Neural cell (in vitro differentiated cells): ENCODE measurements around the gene UBR7. TPM values are rescaled to one million over a fixed set of nuclear protein-coding genes. Genes with fewer than 3 reads are reported as not detected.

ENCODE experiments used
- H2AFZ ChIP-seq: fragments of 200-600, 300-800 bp; sonication (generic), shearing (Covaris generic); 2 replicates; pipeline ENCODE4 v1.6.0; 2014; ENCODE audit warnings: low read depth, mild to moderate bottlenecking, antibody characterized with exemption, low read length, moderate library complexity
- H3F3A ChIP-seq: fragments of 200-600 bp; shearing (Covaris generic); 2 replicates; pipeline ENCODE4 v1.6.1; 2016; ENCODE audit warnings: mild to moderate bottlenecking, moderate library complexity, mixed read lengths, antibody characterized with exemption, low read length; ENCODE audit not compliant: insufficient read depth, poor library complexity, severe bottlenecking
- H3K27ac ChIP-seq: fragments of 200-600, 300-800 bp; sonication (generic), shearing (Covaris generic); 2 replicates; pipeline ENCODE4 v1.5.1; 2014; ENCODE audit warnings: mild to moderate bottlenecking, low read length, moderate library complexity
- H3K27me3 ChIP-seq: fragments of 300-800, 200-600 bp; sonication (generic), shearing (Covaris generic); 2 replicates; pipeline ENCODE4 v1.6.0; 2014; ENCODE audit warnings: mild to moderate bottlenecking, low read depth, low read length, moderate library complexity; ENCODE audit not compliant: insufficient read depth
- H3K36me3 ChIP-seq: fragments of 300-800, 200-600 bp; sonication (generic), shearing (Covaris generic); 2 replicates; pipeline ENCODE4 v1.5.1; 2014; ENCODE audit warnings: mild to moderate bottlenecking, antibody characterized with exemption, low read length, moderate library complexity; ENCODE audit not compliant: insufficient read depth
- H3K4me2 ChIP-seq: fragments of 300-800, 200-600 bp; sonication (generic), shearing (Covaris generic); 2 replicates; pipeline ENCODE4 v1.6.0; 2014; ENCODE audit warnings: mild to moderate bottlenecking, low read length
- H3K4me3 ChIP-seq: fragments of 300-800, 200-600 bp; sonication (generic), shearing (Covaris generic); 2 replicates; pipeline ENCODE4 v1.5.1; 2014; ENCODE audit warnings: mild to moderate bottlenecking, low read length, moderate library complexity
- H3K79me2 ChIP-seq: fragments of 200-600 bp; shearing (Covaris generic); replicated peaks from 2 replicates; pipeline ENCODE4 v1.6.0; 2014; ENCODE audit warnings: mild to moderate bottlenecking, low read length, moderate library complexity; ENCODE audit not compliant: insufficient read depth
- H3K9ac ChIP-seq: fragments of 300-800, 200-600 bp; sonication (generic), shearing (Covaris generic); 2 replicates; pipeline ENCODE4 v1.6.1; 2016; ENCODE audit warnings: mild to moderate bottlenecking, low read length, mixed read lengths
- H3K9me2 ChIP-seq: fragments of 200-600 bp; shearing (Covaris generic); 2 replicates; pipeline ENCODE4 v1.6.1; 2016; ENCODE audit warnings: mild to moderate bottlenecking, low read length, mixed read lengths; ENCODE audit not compliant: insufficient read depth
- H3K9me3 ChIP-seq: fragments of 200-600, 300-800 bp; sonication (generic), shearing (Covaris generic); 2 replicates; pipeline ENCODE4 v1.6.1; 2016; ENCODE audit warnings: mild to moderate bottlenecking, mixed run types, low read length, moderate library complexity, mixed read lengths
- H4K20me1 ChIP-seq: fragments of 200-600 bp; shearing (Covaris generic); 2 replicates; pipeline ENCODE4 v1.6.1; 2016; ENCODE audit warnings: mild to moderate bottlenecking, mixed run types; ENCODE audit not compliant: insufficient read depth
- CTCF ChIP-seq: fragments of 450-650 bp; IDR thresholded peaks from 2 replicates; pipeline ENCODE4 v1.5.1; 2014; ENCODE audit warnings: antibody characterized with exemption, mild to moderate bottlenecking, moderate library complexity; ENCODE audit not compliant: poor library complexity, severe bottlenecking
- EP300 ChIP-seq: fragments of 450-650 bp; conservative IDR thresholded peaks from 2 replicates; pipeline ENCODE4 v1.6.1; 2014; ENCODE audit warnings: antibody characterized with exemption, mild to moderate bottlenecking, moderate library complexity; ENCODE audit not compliant: poor library complexity, severe bottlenecking
- MXI1 ChIP-seq: fragments of 450-650 bp; conservative IDR thresholded peaks from 2 replicates; pipeline ENCODE4 v1.6.1; 2014; ENCODE audit warnings: antibody characterized with exemption, mild to moderate bottlenecking; ENCODE audit not compliant: poor library complexity, severe bottlenecking
- POLR2AphosphoS5 ChIP-seq: IDR thresholded peaks from 2 replicates; pipeline ENCODE4 v1.6.1; 2012
- RAD21 ChIP-seq: fragments of 450-650 bp; conservative IDR thresholded peaks from 2 replicates; pipeline ENCODE4 v1.6.1; 2014; ENCODE audit warnings: antibody characterized with exemption, mild to moderate bottlenecking, moderate library complexity
- REST ChIP-seq: IDR thresholded peaks from 2 replicates; pipeline ENCODE4 v1.6.1; 2012; ENCODE audit warnings: borderline replicate concordance
- SMC3 ChIP-seq: fragments of 450-650 bp; conservative IDR thresholded peaks from 2 replicates; pipeline ENCODE4 v1.6.1; 2014; ENCODE audit warnings: antibody characterized with exemption, mild to moderate bottlenecking, moderate library complexity; ENCODE audit not compliant: poor library complexity
- TAF1 ChIP-seq: IDR thresholded peaks from 2 replicates; pipeline ENCODE4 v1.6.1; 2012; ENCODE audit warnings: low read depth
- polyA plus RNA-seq: library from polyadenylated mRNA; depleted of rRNA; stranded (reverse); fragments of >200 nt; gene quantifications from 2 replicates; pipeline ENCODE4 v1.2.3, GENCODE V29; 2014

UBR7 gene
- polyA plus RNA-seq, 1 donor from 2014 or later = 34.8 TPM

GRCh38 chr14:93262446-93262845 is 55.4 kb downstream of the UBR7 start:
- H3K4me2 ChIP-seq = no peak overlapping the region
- no peak overlapping the region for H3K27ac ChIP-seq
- peaks cover 6% of the 10 kb centered on the region for H3K36me3 ChIP-seq
- H3K27me3 ChIP-seq = no peaks in the 10 kb centered on the region
- no peaks in the 10 kb centered on the region for H3F3A ChIP-seq
- H3K9ac ChIP-seq = no peak overlapping the region
- no peak for TF ChIP-seq SMC3
- TF ChIP-seq REST = no peak
- H4K20me1 ChIP-seq = no peaks in the 10 kb centered on the region
- no peak overlapping the region for H3K4me3 ChIP-seq
- H3K9me2 ChIP-seq = no peaks in the 10 kb centered on the region
- no peaks in the 10 kb centered on the region for H3K79me2 ChIP-seq
- no peak overlapping the region for H2AFZ ChIP-seq
- H3K9me3 ChIP-seq = no peaks in the 10 kb centered on the region

- Histone ChIP-seq H3K36me3 (peaks cover 6% of the 10 kb centered on the region), H3K9me2 (no peaks in the 10 kb centered on the region), H4K20me1 (no peaks in the 10 kb centered on the region), H3K9ac (no peak overlapping the region), H3K27ac (no peak overlapping the region), H3F3A (no peaks in the 10 kb centered on the region), H3K4me3 (no peak overlapping the region), H3K79me2 (no peaks in the 10 kb centered on the region), H2AFZ (no peak overlapping the region), H3K9me3 (no peaks in the 10 kb centered on the region), H3K27me3 (no peaks in the 10 kb centered on the region), H3K4me2 (no peak overlapping the region)
- TF ChIP-seq TAF1 (no peak), RAD21 (no peak), SMC3 (no peak), EP300 (no peak), POLR2AphosphoS5 (no peak)
Measured at GRCh38 chr14:93263416-93263815, 56.4 kb downstream of the UBR7 start.

GRCh38 chr14:93266127-93266526 is 59.1 kb downstream of the UBR7 start:
- Histone ChIP-seq H3F3A (no peaks in the 10 kb centered on the region), H3K4me2 (no peak overlapping the region), H2AFZ (no peak overlapping the region), H3K27ac (no peak overlapping the region), H3K9me3 (no peaks in the 10 kb centered on the region), H3K9me2 (no peaks in the 10 kb centered on the region), H3K27me3 (no peaks in the 10 kb centered on the region), H3K4me3 (no peak overlapping the region), H3K9ac (no peak overlapping the region), H3K79me2 (no peaks in the 10 kb centered on the region), H3K36me3 (peaks cover 6% of the 10 kb centered on the region), H4K20me1 (no peaks in the 10 kb centered on the region)
- no peak for TF ChIP-seq REST
- TF ChIP-seq POLR2AphosphoS5 = no peak
- no peak for TF ChIP-seq TAF1
- no peak for TF ChIP-seq EP300
- no peak for TF ChIP-seq MXI1
- no peak for TF ChIP-seq SMC3
- TF ChIP-seq CTCF = no peak
